ENCODE measurements around the gene PRKRIP1. TPM values are rescaled to one million over a fixed set of nuclear protein-coding genes. Genes with fewer than 3 reads are reported as not detected.
"Not testable (repeated sequence)": the region's sequence is repeated elsewhere in the genome, so short reads cannot be mapped to it uniquely, and the experiment has no call there.

PRKRIP1 gene
- total and polyA plus RNA-seq, 8 donors, result 9.1 to 40.1 (median 11.6) TPM

GRCh38 chr7:102376964-102377466 is 19.1 kb upstream of the PRKRIP1 start:
- Histone ChIP-seq H3K36me3 (peaks cover 0 to 37% (median 4%) of the 10 kb centered on the region in 3 donors), H3K4me1 (no peaks in the 10 kb centered on the region), H3K4me3 (no peak overlapping the region), H3K27me3 (no peaks in the 10 kb centered on the region), H3K27ac (no peak overlapping the region), H3K9me3 (no peaks in the 10 kb centered on the region)
- intact Hi-C loops (cut with DNase I), result no loop called here
- DNase-seq (no peak), ATAC-seq (no peak), FAIRE-seq (no peak)
- TF ChIP-seq CTCF (IDR thresholded peaks at IDR 0.05), result no peak
- 80% methylated on average over 6 of the region's 6 CpGs for WGBS, 2 donors

- H3K27me3 ChIP-seq; intact Hi-C loops (cut with DNase I); DNase-seq; H3K9me3 ChIP-seq; H3K27ac ChIP-seq; H3K4me3 ChIP-seq; H3K4me1 ChIP-seq; FAIRE-seq; ATAC-seq: not testable (repeated sequence)
- 82 to 87% methylated on average over 8 of the region's 8 CpGs for WGBS, 2 donors
- peaks cover 0 to 37% (median 4%) of the 10 kb centered on the region in 3 donors for H3K36me3 ChIP-seq
These were observed 15.3 kb upstream of the PRKRIP1 start for GRCh38 chr7:102380837-102381236.

GRCh38 chr7:102381696-102382425 is 14.3 kb upstream of the PRKRIP1 start:
- DNase-seq; H3K4me3 ChIP-seq; H3K4me1 ChIP-seq; H3K27ac ChIP-seq; ATAC-seq; FAIRE-seq; intact Hi-C loops (cut with DNase I); H3K9me3 ChIP-seq; H3K27me3 ChIP-seq: not testable (repeated sequence)
- peaks cover 0 to 32% (median 4%) of the 10 kb centered on the region in 3 donors for H3K36me3 ChIP-seq
- 78 to 87% methylated on average over 6 of the region's 7 CpGs for WGBS, 2 donors

- Histone ChIP-seq H3K36me3 (no peaks in the 10 kb centered on the region), H3K27me3 (no peaks in the 10 kb centered on the region), H3K4me1 (no peaks in the 10 kb centered on the region), H3K27ac (no peak overlapping the region), H3K9me3 (no peaks in the 10 kb centered on the region), H3K4me3 (no peak overlapping the region)
- 93% methylated on average over 6 of the region's 6 CpGs for WGBS, 2 donors
- FAIRE-seq (no peak), ATAC-seq (no peak), DNase-seq (no peak)
- intact Hi-C loops (cut with DNase I), result loop anchor here in 1 of 3 donors (5.0 kb wide), 1 partner anchor 105 kb away; no protein-coding TSS in a partner anchor
- TF ChIP-seq CTCF (IDR thresholded peaks at IDR 0.05), result no peak
These were observed 9.1 kb upstream of the PRKRIP1 start for GRCh38 chr7:102387064-102387463.

- no peak for TF ChIP-seq CTCF (IDR thresholded peaks at IDR 0.05)
- Histone ChIP-seq H3K4me3 (no peak overlapping the region), H3K9me3 (no peaks in the 10 kb centered on the region), H3K4me1 (no peaks in the 10 kb centered on the region), H3K27ac (no peak overlapping the region), H3K36me3 (no peaks in the 10 kb centered on the region), H3K27me3 (no peaks in the 10 kb centered on the region)
- ATAC-seq, result no peak
- WGBS, 2 donors, result 93 to 95% methylated on average over 3 of the region's 3 CpGs
- intact Hi-C loops (cut with DNase I), result loop anchor here in 2 of 3 donors (5.0 kb wide), 1 partner anchor 108 kb away; no protein-coding TSS in a partner anchor
- no peak for FAIRE-seq
- no peak for DNase-seq
These were observed 6.4 kb upstream of the PRKRIP1 start for GRCh38 chr7:102389810-102390209.

Data from pancreas (tissue), 10 donors.